H9 (cell line): ENCODE measurements around the gene FBXO27. TPM values are rescaled to one million over a fixed set of nuclear protein-coding genes. Genes with fewer than 3 reads are reported as not detected.

Experiments
- DNase-seq: peaks from one replicate; pipeline ENCODE4 v3.0.0-alpha.2; 2017
- H2AFZ ChIP-seq: one replicate; pipeline ENCODE4 v1.6.1; 2013; ENCODE audit warnings: mild to moderate bottlenecking, low read length, control low read depth, moderate library complexity
- H2AK5ac ChIP-seq: 2 replicates; pipeline ENCODE4 v1.6.1; 2013; ENCODE audit warnings: low read length, control low read depth, mixed read lengths; ENCODE audit not compliant: insufficient read length
- H2BK120ac ChIP-seq: one replicate; pipeline ENCODE4 v1.6.1; 2013; ENCODE audit warnings: low read depth, mild to moderate bottlenecking, low read length, control low read depth, inconsistent platforms; ENCODE audit not compliant: poor library complexity, severe bottlenecking
- H2BK12ac ChIP-seq: 2 replicates; pipeline ENCODE4 v1.6.1; 2013; ENCODE audit warnings: low read length, control low read depth, mixed read lengths, low read depth; ENCODE audit not compliant: insufficient read length
- H2BK15ac ChIP-seq: 2 replicates; pipeline ENCODE4 v1.6.1; 2013; ENCODE audit warnings: low read depth, low read length, control low read depth
- H2BK20ac ChIP-seq: one replicate; pipeline ENCODE4 v1.6.1; 2013; ENCODE audit warnings: low read depth, mild to moderate bottlenecking, low read length, control low read depth, inconsistent platforms; ENCODE audit not compliant: poor library complexity, severe bottlenecking
- H2BK5ac ChIP-seq: 2 replicates; pipeline ENCODE4 v1.6.1; 2013; ENCODE audit warnings: low read length, control low read depth, mixed read lengths; ENCODE audit not compliant: insufficient read length
- H3K14ac ChIP-seq: 2 replicates; pipeline ENCODE4 v1.6.1; 2013; ENCODE audit warnings: low read length, control low read depth; ENCODE audit not compliant: insufficient read depth
- H3K18ac ChIP-seq: 2 replicates; pipeline ENCODE4 v1.6.1; 2013; ENCODE audit warnings: low read depth, mild to moderate bottlenecking, mixed read lengths, low read length, control low read depth; ENCODE audit not compliant: insufficient read length
- H3K23ac ChIP-seq: 2 replicates; pipeline ENCODE4 v1.6.1; 2013; ENCODE audit warnings: low read length, control low read depth, mixed read lengths, low read depth; ENCODE audit not compliant: insufficient read length
- H3K23me2 ChIP-seq: 2 replicates; pipeline ENCODE4 v1.6.1; 2013; ENCODE audit warnings: low read depth, mild to moderate bottlenecking, mixed read lengths, low read length, control low read depth; ENCODE audit not compliant: insufficient read length, poor library complexity, severe bottlenecking
- H3K27ac ChIP-seq: 2 replicates; pipeline ENCODE4 v1.5.1; 2013; ENCODE audit warnings: low read length, control low read depth, mixed read lengths, low read depth; ENCODE audit not compliant: insufficient read length
- H3K27me3 ChIP-seq: 2 replicates; pipeline ENCODE4 v1.6.1; 2013; ENCODE audit warnings: low read length, control low read depth, inconsistent platforms; ENCODE audit not compliant: insufficient read depth
- H3K4ac ChIP-seq: 2 replicates; pipeline ENCODE4 v1.6.1; 2013; ENCODE audit warnings: low read depth, mild to moderate bottlenecking, control low read depth, inconsistent platforms, low read length, moderate library complexity
- H3K4me1 ChIP-seq: 2 replicates; pipeline ENCODE4 v1.6.1; 2013; ENCODE audit warnings: low read length, control low read depth, inconsistent platforms; ENCODE audit not compliant: insufficient read depth
- H3K4me2 ChIP-seq: 2 replicates; pipeline ENCODE4 v1.6.1; 2013; ENCODE audit warnings: low read length, control low read depth, mixed read lengths; ENCODE audit not compliant: insufficient read length, insufficient read depth
- H3K56ac ChIP-seq: 2 replicates; pipeline ENCODE4 v1.6.1; 2013; ENCODE audit warnings: low read depth, mild to moderate bottlenecking, mixed read lengths, low read length, control low read depth; ENCODE audit not compliant: insufficient read length
- H3K79me1 ChIP-seq: 2 replicates; pipeline ENCODE4 v1.6.1; 2013; ENCODE audit warnings: low read depth, mild to moderate bottlenecking, moderate library complexity, low read length, control low read depth, inconsistent platforms; ENCODE audit not compliant: insufficient read depth, poor library complexity, severe bottlenecking
- H3K79me2 ChIP-seq: 2 replicates; pipeline ENCODE4 v1.6.1; 2013; ENCODE audit warnings: low read length, control low read depth, inconsistent platforms; ENCODE audit not compliant: insufficient read depth
- H3K9ac ChIP-seq: 2 replicates; pipeline ENCODE4 v1.6.1; 2013; ENCODE audit warnings: low read length, control low read depth, mixed read lengths; ENCODE audit not compliant: insufficient read length; ENCODE audit errors: extremely low read depth
- H3K9me3 ChIP-seq: one replicate; pipeline ENCODE4 v1.6.1; 2013; ENCODE audit warnings: low read depth, low read length, inconsistent platforms; ENCODE audit not compliant: control insufficient read depth
- H3T11ph ChIP-seq: one replicate; pipeline ENCODE4 v1.6.1; 2013; ENCODE audit warnings: mild to moderate bottlenecking, low read length, control low read depth, inconsistent platforms
- H4K20me1 ChIP-seq: one replicate; pipeline ENCODE4 v1.6.1; 2013; ENCODE audit not compliant: control insufficient read depth, insufficient read length, insufficient read depth
- H4K5ac ChIP-seq: 2 replicates; pipeline ENCODE4 v1.6.1; 2013; ENCODE audit warnings: low read depth, mild to moderate bottlenecking, mixed read lengths, low read length, control low read depth; ENCODE audit not compliant: insufficient read length
- H4K8ac ChIP-seq: replicated peaks from 2 replicates; pipeline ENCODE4 v1.6.1; 2013; ENCODE audit warnings: low read length, control low read depth, mixed read lengths, low read depth; ENCODE audit not compliant: insufficient read length
- H4K91ac ChIP-seq: 2 replicates; pipeline ENCODE4 v1.6.1; 2013; ENCODE audit warnings: low read depth, mild to moderate bottlenecking, moderate library complexity, mixed read lengths, low read length, control low read depth; ENCODE audit not compliant: insufficient read length
- H3K27ac Mint-ChIP-seq, 3 experiments: 2 replicates in 2 of 3; 3 replicates in 1 of 3; pipeline ENCODE4 v1.8.0; 2020 to 2021; ENCODE audit warnings: mixed read lengths in 3 of 3, mild to moderate bottlenecking in 1 of 3, moderate library complexity in 1 of 3
- H3K27me3 Mint-ChIP-seq: 2 replicates; pipeline ENCODE4 v1.8.0; 2021; ENCODE audit warnings: low read depth, mild to moderate bottlenecking, moderate library complexity, mixed read lengths
- H3K36me3 Mint-ChIP-seq, 3 experiments: 2 replicates in 2 of 3; 3 replicates in 1 of 3; pipeline ENCODE4 v1.8.0; 2020 to 2021; ENCODE audit warnings: low read depth in 3 of 3, mixed read lengths in 3 of 3; ENCODE audit not compliant: insufficient read depth in 1 of 3
- H3K4me1 Mint-ChIP-seq, 2 experiments: 2 replicates each; pipeline ENCODE4 v1.8.0; 2020; ENCODE audit warnings: mixed read lengths in 2 of 2
- H3K4me3 Mint-ChIP-seq, 2 experiments: 2 replicates in 1 of 2; 3 replicates in 1 of 2; pipeline ENCODE4 v1.8.0; 2020 to 2021; ENCODE audit warnings: mild to moderate bottlenecking in 2 of 2, mixed read lengths in 2 of 2, moderate library complexity in 1 of 2
- H3K9me3 Mint-ChIP-seq, 2 experiments: 2 replicates in 1 of 2; 3 replicates in 1 of 2; pipeline ENCODE4 v1.8.0; 2020; ENCODE audit warnings: mild to moderate bottlenecking in 2 of 2, mixed read lengths in 2 of 2, moderate library complexity in 1 of 2
- CTCF ChIP-seq: fragments of 200-600 bp; sonication (generic); conservative IDR thresholded peaks from 3 replicates; pipeline ENCODE4 v1.8.0; 2021; ENCODE audit warnings: antibody characterized with exemption, mild to moderate bottlenecking
- WGBS: extraction: QIAGEN DNeasy Blood & Tissue Kit; methylation state at CpG from one replicate; pipeline ENCODE4 v1.1.7; 2013; ENCODE audit warnings: missing lambda C conversion rate, low lambda C conversion rate, mixed read lengths; ENCODE audit not compliant: insufficient read length; ENCODE audit errors: extremely low coverage; 5-methylcytosine and 5-hydroxymethylcytosine counted together
- total RNA-seq: library from RNA; stranded (reverse); gene quantifications from 2 replicates; pipeline ENCODE4 v1.2.1, GENCODE V29; 2021

The FBXO27 gene
- total RNA-seq, 1 experiment from 2014 or later: 14.5 TPM

- Mint-ChIP-seq H3K36me3 (peaks cover 6 to 13% (median 7%) of the 10 kb centered on the region in 3 experiments), H3K27me3 (peaks cover 24% of the 10 kb centered on the region), H3K27ac (no peak overlapping the region; a peak in 2 of 7 replicates), H3K4me3 (no peak overlapping the region), H3K4me1 (peaks cover 4% of the 10 kb centered on the region in 2 experiments; a peak in 2 of 4 replicates), H3K9me3 (peaks cover 18 to 21% of the 10 kb centered on the region in 2 experiments)
- no peaks in the 10 kb centered on the region for H4K20me1 ChIP-seq
- H2BK120ac ChIP-seq: no peak overlapping the region
- no peak overlapping the region for H3K4ac ChIP-seq
- H3K79me2 ChIP-seq: no peaks in the 10 kb centered on the region
- H2BK20ac ChIP-seq: no peak overlapping the region
- H3K56ac ChIP-seq: no peak overlapping the region
- no peaks in the 10 kb centered on the region for H3K9me3 ChIP-seq
- H3K4me1 ChIP-seq: no peaks in the 10 kb centered on the region
- no peak for TF ChIP-seq CTCF
- H3K23me2 ChIP-seq: no peaks in the 10 kb centered on the region
- H2AFZ ChIP-seq: no peak overlapping the region
- H2AK5ac ChIP-seq: no peak overlapping the region
- no peaks in the 10 kb centered on the region for H3K79me1 ChIP-seq
- no peak overlapping the region for H2BK5ac ChIP-seq
- no peak overlapping the region for H3K27ac ChIP-seq
- no peak overlapping the region for H2BK12ac ChIP-seq
- no peak overlapping the region for H3K18ac ChIP-seq
- no peak overlapping the region for H4K5ac ChIP-seq
- H3K27me3 ChIP-seq: no peaks in the 10 kb centered on the region
- H2BK15ac ChIP-seq: no peak overlapping the region
- no peak overlapping the region for H3K14ac ChIP-seq
- no peak overlapping the region for H4K91ac ChIP-seq
- no peak for DNase-seq
- WGBS: no CpG with 5 or more reads among the region's 7 CpGs
- no peak overlapping the region for H3K23ac ChIP-seq
- H3K4me2 ChIP-seq: no peak overlapping the region
- no peak overlapping the region for H3T11ph ChIP-seq
- no peak overlapping the region for H4K8ac ChIP-seq
- H3K9ac ChIP-seq: no peak overlapping the region
These were observed 13.9 kb upstream of the FBXO27 start for GRCh38 chr19:39046037-39046821.
